Ishikawa (cell line): Measurements from ENCODE around the gene CMSS1.

Experiments used
- CEBPB ChIP-seq: IDR thresholded peaks from 2 replicates; pipeline ENCODE4 v1.6.1; 2012
- CREB1 ChIP-seq: IDR thresholded peaks from 2 replicates; pipeline ENCODE4 v1.6.1; 2012; ENCODE audit warnings: low read depth
- EGR1 ChIP-seq: IDR thresholded peaks from 2 replicates; pipeline ENCODE4 v1.6.1; 2012
- EP300 ChIP-seq: IDR thresholded peaks from 2 replicates; pipeline ENCODE4 v1.6.1; 2012; ENCODE audit warnings: borderline replicate concordance
- FOXM1 ChIP-seq: IDR thresholded peaks from 2 replicates; pipeline ENCODE4 v1.6.1; 2012; ENCODE audit warnings: low read depth, borderline replicate concordance
- MAX ChIP-seq: IDR thresholded peaks from 2 replicates; pipeline ENCODE4 v1.6.1; 2012
- NFIC ChIP-seq: IDR thresholded peaks from 2 replicates; pipeline ENCODE4 v1.6.1; 2012
- RAD21 ChIP-seq: IDR thresholded peaks from 2 replicates; pipeline ENCODE4 v1.6.1; 2012; ENCODE audit warnings: low read depth
- TAF1 ChIP-seq: IDR thresholded peaks from 2 replicates; pipeline ENCODE4 v1.6.1; 2012; ENCODE audit warnings: low read depth, mild to moderate bottlenecking
- TCF12 ChIP-seq: IDR thresholded peaks from 2 replicates; pipeline ENCODE4 v1.6.1; 2012; ENCODE audit warnings: low read depth
- TEAD4 ChIP-seq: IDR thresholded peaks from 2 replicates; pipeline ENCODE4 v1.6.1; 2012
- YY1 ChIP-seq: IDR thresholded peaks from 2 replicates; pipeline ENCODE4 v1.6.1; 2012; ENCODE audit warnings: low read depth
- ZBTB7A ChIP-seq: IDR thresholded peaks from 2 replicates; pipeline ENCODE4 v1.6.1; 2012; ENCODE audit warnings: low read depth
- TF ChIP-seq, protein P1 (sequence below): IDR thresholded peaks from 2 replicates; pipeline ENCODE4 v1.6.1; 2012
- TF ChIP-seq, protein P2 (sequence below): IDR thresholded peaks from 2 replicates; pipeline ENCODE4 v1.6.1; 2012; ENCODE audit warnings: low read depth, mild to moderate bottlenecking

The CMSS1 gene

DNA sequence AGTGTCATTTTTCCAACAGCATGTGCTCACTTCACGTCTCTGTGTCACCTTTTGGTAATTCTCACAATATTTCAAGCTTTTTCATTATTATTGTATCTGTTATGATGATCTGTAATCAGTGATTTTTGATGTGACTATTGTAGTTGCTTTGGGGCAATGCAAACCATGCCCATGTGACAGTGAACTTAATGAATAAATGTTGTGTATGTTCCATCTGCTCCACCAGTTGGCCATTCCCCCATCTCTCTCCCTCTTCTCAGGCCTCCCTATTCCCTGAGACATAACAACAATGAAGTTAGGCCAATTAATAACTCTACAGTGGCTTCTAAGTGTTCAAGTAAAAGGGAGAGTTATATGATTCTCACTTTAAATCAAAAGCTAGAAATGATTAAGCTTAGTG is 410.6 kb downstream of the CMSS1 start:
- TF ChIP-seq YY1 (no peak), ZBTB7A (no peak), EP300 (no peak), EGR1 (no peak), TCF12 (no peak), TAF1 (no peak), MAX (no peak)
- TF ChIP-seq, protein P1, sequence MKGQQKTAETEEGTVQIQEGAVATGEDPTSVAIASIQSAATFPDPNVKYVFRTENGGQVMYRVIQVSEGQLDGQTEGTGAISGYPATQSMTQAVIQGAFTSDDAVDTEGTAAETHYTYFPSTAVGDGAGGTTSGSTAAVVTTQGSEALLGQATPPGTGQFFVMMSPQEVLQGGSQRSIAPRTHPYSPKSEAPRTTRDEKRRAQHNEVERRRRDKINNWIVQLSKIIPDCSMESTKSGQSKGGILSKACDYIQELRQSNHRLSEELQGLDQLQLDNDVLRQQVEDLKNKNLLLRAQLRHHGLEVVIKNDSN: no peak
- TF ChIP-seq, protein P2, sequence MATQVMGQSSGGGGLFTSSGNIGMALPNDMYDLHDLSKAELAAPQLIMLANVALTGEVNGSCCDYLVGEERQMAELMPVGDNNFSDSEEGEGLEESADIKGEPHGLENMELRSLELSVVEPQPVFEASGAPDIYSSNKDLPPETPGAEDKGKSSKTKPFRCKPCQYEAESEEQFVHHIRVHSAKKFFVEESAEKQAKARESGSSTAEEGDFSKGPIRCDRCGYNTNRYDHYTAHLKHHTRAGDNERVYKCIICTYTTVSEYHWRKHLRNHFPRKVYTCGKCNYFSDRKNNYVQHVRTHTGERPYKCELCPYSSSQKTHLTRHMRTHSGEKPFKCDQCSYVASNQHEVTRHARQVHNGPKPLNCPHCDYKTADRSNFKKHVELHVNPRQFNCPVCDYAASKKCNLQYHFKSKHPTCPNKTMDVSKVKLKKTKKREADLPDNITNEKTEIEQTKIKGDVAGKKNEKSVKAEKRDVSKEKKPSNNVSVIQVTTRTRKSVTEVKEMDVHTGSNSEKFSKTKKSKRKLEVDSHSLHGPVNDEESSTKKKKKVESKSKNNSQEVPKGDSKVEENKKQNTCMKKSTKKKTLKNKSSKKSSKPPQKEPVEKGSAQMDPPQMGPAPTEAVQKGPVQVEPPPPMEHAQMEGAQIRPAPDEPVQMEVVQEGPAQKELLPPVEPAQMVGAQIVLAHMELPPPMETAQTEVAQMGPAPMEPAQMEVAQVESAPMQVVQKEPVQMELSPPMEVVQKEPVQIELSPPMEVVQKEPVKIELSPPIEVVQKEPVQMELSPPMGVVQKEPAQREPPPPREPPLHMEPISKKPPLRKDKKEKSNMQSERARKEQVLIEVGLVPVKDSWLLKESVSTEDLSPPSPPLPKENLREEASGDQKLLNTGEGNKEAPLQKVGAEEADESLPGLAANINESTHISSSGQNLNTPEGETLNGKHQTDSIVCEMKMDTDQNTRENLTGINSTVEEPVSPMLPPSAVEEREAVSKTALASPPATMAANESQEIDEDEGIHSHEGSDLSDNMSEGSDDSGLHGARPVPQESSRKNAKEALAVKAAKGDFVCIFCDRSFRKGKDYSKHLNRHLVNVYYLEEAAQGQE: no peak

GRCh38 chr3:100230710-100231109 is 413.0 kb downstream of the CMSS1 start:
- TF ChIP-seq, protein P2: no peak
- TF ChIP-seq MAX (no peak), CREB1 (no peak), NFIC (no peak), TAF1 (no peak), FOXM1 (no peak), TCF12 (no peak), ZBTB7A (no peak), TEAD4 (no peak), YY1 (no peak), CEBPB (no peak), RAD21 (no peak), EP300 (no peak), EGR1 (no peak)
- TF ChIP-seq, protein P1: no peak
